Measurements from ENCODE around the gene DISC1. TPM values are rescaled to one million over a fixed set of nuclear protein-coding genes. Genes with fewer than 3 reads are reported as not detected.

The DISC1 gene
- total RNA-seq, 1 experiment from 2014 or later, result 13.5 TPM

- Histone ChIP-seq H3K27me3 (replicated peaks; ENCODE audit: control insufficient read depth, insufficient read depth, low read length) (no peaks in the 10 kb centered on the region), H3K4me3 (ENCODE audit: low read depth, low read length) (no peak overlapping the region), H3K36me3 (ENCODE audit: control insufficient read depth, insufficient read depth, low read length) (no peaks in the 10 kb centered on the region), H3K4me1 (no peaks in the 10 kb centered on the region), H3K9me3 (no peaks in the 10 kb centered on the region)
- intact Hi-C loops (cut with micrococcal nuclease; ENCODE audit: unreplicated experiment), result no loop called here
- H3K9me3 Mint-ChIP-seq (ENCODE audit: unreplicated experiment), result no peaks in the 10 kb centered on the region
- BruUV-seq (replicated peaks), result no TSS peak
- H3K27ac Mint-ChIP-seq (ENCODE audit: unreplicated experiment), result no peak overlapping the region
- no peaks in the 10 kb centered on the region for H3K36me3 Mint-ChIP-seq (ENCODE audit: insufficient read depth, unreplicated experiment)
- no peak for TF ChIP-seq CTCF (IDR thresholded peaks at IDR 0.05; ENCODE audit: insufficient read depth in 1 of 2, low read depth in 1 of 2, low read length in 1 of 2, severe bottlenecking in 1 of 2, unreplicated experiment in 1 of 2)
- H3K27me3 Mint-ChIP-seq (ENCODE audit: insufficient read depth, unreplicated experiment), result no peaks in the 10 kb centered on the region
- no peak for DNase-seq
- ChIA-PET POLR2A (no interaction called here), CTCF (no interaction called here)
- no peak overlapping the region for H3K4me3 Mint-ChIP-seq (ENCODE audit: unreplicated experiment)
- H3K4me1 Mint-ChIP-seq (ENCODE audit: low read depth, unreplicated experiment), result no peaks in the 10 kb centered on the region
These were observed 230.3 kb downstream of the DISC1 start for GRCh38 chr1:231856894-231857293.

DNA sequence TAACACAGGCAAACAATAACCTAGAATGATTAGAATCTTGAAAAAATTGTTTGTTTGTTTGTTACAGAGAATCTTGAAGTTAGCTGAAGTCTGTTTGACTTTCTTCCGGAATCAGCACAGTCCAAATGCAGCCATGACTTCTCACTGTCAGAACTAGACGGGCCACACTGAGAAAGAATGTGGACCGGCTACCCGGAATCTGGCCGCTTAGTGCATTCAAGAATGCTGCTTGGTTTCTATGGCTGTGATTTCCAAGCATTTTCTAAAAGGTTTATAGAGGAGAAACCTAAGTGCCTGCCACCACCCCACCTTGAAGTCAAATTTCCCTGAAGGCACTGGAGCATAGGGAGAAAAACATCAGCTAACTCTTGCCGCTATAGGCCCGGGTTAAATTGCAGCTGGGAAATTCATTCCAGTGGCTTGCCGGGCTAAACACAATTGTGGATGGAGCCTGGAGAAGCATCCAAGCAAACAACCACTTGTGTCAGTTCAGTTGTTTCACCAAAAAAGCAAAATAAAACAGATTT is 231.1 kb downstream of the DISC1 start:
- BruUV-seq (replicated peaks), result no TSS peak
- no peaks in the 10 kb centered on the region for H3K36me3 ChIP-seq (ENCODE audit: control insufficient read depth, insufficient read depth, low read length)
- H3K27ac Mint-ChIP-seq (ENCODE audit: unreplicated experiment), result no peak overlapping the region
- DNase-seq, result no peak
- POLR2A ChIA-PET, result no interaction called here
- intact Hi-C loops (cut with micrococcal nuclease; ENCODE audit: unreplicated experiment), result no loop called here
- H3K27me3 Mint-ChIP-seq (ENCODE audit: insufficient read depth, unreplicated experiment), result no peaks in the 10 kb centered on the region
- no peaks in the 10 kb centered on the region for H3K4me1 ChIP-seq
- no peak overlapping the region for H3K4me3 Mint-ChIP-seq (ENCODE audit: unreplicated experiment)
- H3K4me3 ChIP-seq (ENCODE audit: low read depth, low read length), result no peak overlapping the region
- no peaks in the 10 kb centered on the region for H3K27me3 ChIP-seq (replicated peaks; ENCODE audit: control insufficient read depth, insufficient read depth, low read length)
- H3K9me3 Mint-ChIP-seq (ENCODE audit: unreplicated experiment), result no peaks in the 10 kb centered on the region
- CTCF ChIA-PET, result no interaction called here
- no peaks in the 10 kb centered on the region for H3K4me1 Mint-ChIP-seq (ENCODE audit: low read depth, unreplicated experiment)
- H3K9me3 ChIP-seq, result no peaks in the 10 kb centered on the region
- no peak for TF ChIP-seq CTCF (IDR thresholded peaks at IDR 0.05; ENCODE audit: insufficient read depth in 1 of 2, low read depth in 1 of 2, low read length in 1 of 2, severe bottlenecking in 1 of 2, unreplicated experiment in 1 of 2)
- no peaks in the 10 kb centered on the region for H3K36me3 Mint-ChIP-seq (ENCODE audit: insufficient read depth, unreplicated experiment)

- intact Hi-C loops (cut with micrococcal nuclease; ENCODE audit: unreplicated experiment), result no loop called here
- ChIA-PET CTCF (no interaction called here), POLR2A (no interaction called here)
These were observed 233.9 kb downstream of the DISC1 start for GRCh38 chr1:231860221-231861088.

More at GRCh38 chr1:231860221-231861088, 233.9 kb downstream of the DISC1 start:
- no peaks in the 10 kb centered on the region for H3K9me3 ChIP-seq
- no peaks in the 10 kb centered on the region for H3K36me3 ChIP-seq (ENCODE audit: control insufficient read depth, insufficient read depth, low read length)
- no peaks in the 10 kb centered on the region for H3K36me3 Mint-ChIP-seq (ENCODE audit: insufficient read depth, unreplicated experiment)
- no peak overlapping the region for H3K4me3 Mint-ChIP-seq (ENCODE audit: unreplicated experiment)
- no peak for TF ChIP-seq CTCF (IDR thresholded peaks at IDR 0.05; ENCODE audit: insufficient read depth in 1 of 2, low read depth in 1 of 2, low read length in 1 of 2, severe bottlenecking in 1 of 2, unreplicated experiment in 1 of 2)
- H3K4me3 ChIP-seq (ENCODE audit: low read depth, low read length), result no peak overlapping the region
- no peaks in the 10 kb centered on the region for H3K27me3 ChIP-seq (replicated peaks; ENCODE audit: control insufficient read depth, insufficient read depth, low read length)
- no peak for DNase-seq
- BruUV-seq (replicated peaks), result no TSS peak
- no peaks in the 10 kb centered on the region for H3K27me3 Mint-ChIP-seq (ENCODE audit: insufficient read depth, unreplicated experiment)
- H3K4me1 ChIP-seq, result no peaks in the 10 kb centered on the region
- no peaks in the 10 kb centered on the region for H3K4me1 Mint-ChIP-seq (ENCODE audit: low read depth, unreplicated experiment)
- no peak overlapping the region for H3K27ac Mint-ChIP-seq (ENCODE audit: unreplicated experiment)
- H3K9me3 Mint-ChIP-seq (ENCODE audit: unreplicated experiment), result no peaks in the 10 kb centered on the region

All from Caco-2 (cell line).